Measurements from ENCODE around the gene ZNF438. TPM values are rescaled to one million over a fixed set of nuclear protein-coding genes. Genes with fewer than 3 reads are reported as not detected.

Gene ZNF438
- total and polyA plus RNA-seq, 2 of the 4 experiments (the other 2 are of a cell fraction): 1.8 to 2.9 TPM

DNA sequence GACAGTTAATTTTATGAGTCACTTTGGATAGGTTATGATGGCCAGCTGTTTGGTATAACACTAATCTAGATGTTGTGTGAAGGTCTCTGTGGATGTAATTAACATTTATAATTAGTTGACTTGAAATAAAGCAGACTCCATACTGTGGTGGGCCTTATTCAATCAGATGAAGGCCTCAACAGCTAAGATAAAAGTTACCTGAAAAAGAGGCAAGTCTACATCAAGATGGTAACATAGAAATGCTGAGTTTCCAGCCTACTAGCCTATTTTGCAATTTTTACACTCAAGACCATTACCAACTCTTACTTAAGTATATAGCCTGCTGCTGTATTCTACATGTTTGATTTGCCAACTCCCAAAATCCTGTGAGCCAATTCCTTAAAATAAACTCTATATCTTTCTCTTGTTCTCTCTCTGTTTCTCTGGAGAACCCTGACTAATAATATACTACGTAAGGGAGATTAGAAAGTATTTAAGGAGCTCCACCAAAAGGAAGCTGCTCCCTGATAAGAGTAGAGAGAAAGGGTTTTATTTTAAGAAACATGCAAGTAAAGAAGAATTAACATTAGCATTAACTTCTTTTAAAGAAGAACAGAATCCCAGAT lies 42.7 kb downstream of the ZNF438 start:
- H2BK15ac ChIP-seq (ENCODE audit: low read depth, low read length): 0 out of 3 replicates have a peak overlapping the region, but pooled peaks have one; percentile 37
- peak overlapping the region in 1 of 2 experiments; percentile 31; a peak in 1 of 4 replicates for H4K8ac ChIP-seq (ENCODE audit: low read depth in 2 of 2, low read length in 2 of 2)
- in situ Hi-C loops (cut with MboI; ENCODE audit: low sequenced_read_pairs): no loop called here
- H2BK20ac ChIP-seq (ENCODE audit: low read depth, low read length): peak overlapping the region; percentile 78
- H3K79me1 ChIP-seq (ENCODE audit: low read depth in 1 of 2, low read length in 2 of 2): peaks cover 12 to 40% of the 10 kb centered on the region in 2 experiments
- peak overlapping the region; percentile 43; the same call in 1 of the 2 replicates for H2BK120ac ChIP-seq (ENCODE audit: low read depth, low read length)
- H3K4me1 ChIP-seq (ENCODE audit: control insufficient read depth, insufficient read depth, low read length): peaks cover 3% of the 10 kb centered on the region; the same call in 1 of the 2 replicates
- dilution Hi-C loops (cut with HindIII; ENCODE audit: low sequenced_read_pairs, unreplicated experiment): no loop called here
- ChIA-PET POLR2A (ENCODE audit: unreplicated experiment) (no interaction called here), CTCF (interaction anchor here (0.6 to 1.1 kb wide), 2 partner anchors 17 to 205 kb away, joined by 3 read pairs; no protein-coding TSS in a partner anchor)
- H2BK5ac ChIP-seq (ENCODE audit: low read depth, low read length, poor library complexity, severe bottlenecking): peak overlapping the region; percentile 61
- no TSS peak for BruUV-seq (replicated peaks)
- H3K4ac ChIP-seq (ENCODE audit: low read depth, low read length): peak overlapping the region; percentile 9; the same call in 1 of the 2 replicates
- no peak overlapping the region for H3K18ac ChIP-seq (ENCODE audit: low read depth, low read length)
- no peaks in the 10 kb centered on the region for H3K36me3 ChIP-seq (ENCODE audit: control insufficient read depth, insufficient read depth, low read length)
- H2AK9ac ChIP-seq (replicated peaks; ENCODE audit: low read depth, low read length, poor library complexity): no peak overlapping the region
- TF ChIP-seq POLR2A (IDR thresholded peaks at IDR 0.05; ENCODE audit: low read depth, low read length) (no peak), NFE2L2 (IDR thresholded peaks at IDR 0.05; ENCODE audit: low read depth, low read length) (no peak), MAZ (IDR thresholded peaks at IDR 0.05; ENCODE audit: borderline replicate concordance, low read depth, low read length) (no peak), CHD1 (IDR thresholded peaks at IDR 0.05; ENCODE audit: low read depth, low read length) (no peak), SMC3 (IDR thresholded peaks at IDR 0.05; ENCODE audit: low read depth, low read length) (no peak), RFX5 (IDR thresholded peaks at IDR 0.05; ENCODE audit: low read depth, low read length) (no peak), RAD21 (IDR thresholded peaks at IDR 0.05; ENCODE audit: low read length) (no peak), MAFK (IDR thresholded peaks at IDR 0.05; ENCODE audit: low read depth, low read length) (no peak), RCOR1 (IDR thresholded peaks at IDR 0.05; ENCODE audit: insufficient replicate concordance, low read length) (no peak), CEBPB (IDR thresholded peaks at IDR 0.05; ENCODE audit: low read depth, low read length) (no peak), MXI1 (IDR thresholded peaks at IDR 0.05; ENCODE audit: borderline replicate concordance, low read depth, low read length) (no peak)
- TF ChIP-seq, protein P1, sequence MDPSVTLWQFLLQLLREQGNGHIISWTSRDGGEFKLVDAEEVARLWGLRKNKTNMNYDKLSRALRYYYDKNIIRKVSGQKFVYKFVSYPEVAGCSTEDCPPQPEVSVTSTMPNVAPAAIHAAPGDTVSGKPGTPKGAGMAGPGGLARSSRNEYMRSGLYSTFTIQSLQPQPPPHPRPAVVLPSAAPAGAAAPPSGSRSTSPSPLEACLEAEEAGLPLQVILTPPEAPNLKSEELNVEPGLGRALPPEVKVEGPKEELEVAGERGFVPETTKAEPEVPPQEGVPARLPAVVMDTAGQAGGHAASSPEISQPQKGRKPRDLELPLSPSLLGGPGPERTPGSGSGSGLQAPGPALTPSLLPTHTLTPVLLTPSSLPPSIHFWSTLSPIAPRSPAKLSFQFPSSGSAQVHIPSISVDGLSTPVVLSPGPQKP (IDR thresholded peaks at IDR 0.05; ENCODE audit: borderline replicate concordance, low read depth, low read length): no peak
- TF ChIP-seq, protein P2, sequence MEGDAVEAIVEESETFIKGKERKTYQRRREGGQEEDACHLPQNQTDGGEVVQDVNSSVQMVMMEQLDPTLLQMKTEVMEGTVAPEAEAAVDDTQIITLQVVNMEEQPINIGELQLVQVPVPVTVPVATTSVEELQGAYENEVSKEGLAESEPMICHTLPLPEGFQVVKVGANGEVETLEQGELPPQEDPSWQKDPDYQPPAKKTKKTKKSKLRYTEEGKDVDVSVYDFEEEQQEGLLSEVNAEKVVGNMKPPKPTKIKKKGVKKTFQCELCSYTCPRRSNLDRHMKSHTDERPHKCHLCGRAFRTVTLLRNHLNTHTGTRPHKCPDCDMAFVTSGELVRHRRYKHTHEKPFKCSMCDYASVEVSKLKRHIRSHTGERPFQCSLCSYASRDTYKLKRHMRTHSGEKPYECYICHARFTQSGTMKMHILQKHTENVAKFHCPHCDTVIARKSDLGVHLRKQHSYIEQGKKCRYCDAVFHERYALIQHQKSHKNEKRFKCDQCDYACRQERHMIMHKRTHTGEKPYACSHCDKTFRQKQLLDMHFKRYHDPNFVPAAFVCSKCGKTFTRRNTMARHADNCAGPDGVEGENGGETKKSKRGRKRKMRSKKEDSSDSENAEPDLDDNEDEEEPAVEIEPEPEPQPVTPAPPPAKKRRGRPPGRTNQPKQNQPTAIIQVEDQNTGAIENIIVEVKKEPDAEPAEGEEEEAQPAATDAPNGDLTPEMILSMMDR (conservative IDR thresholded peaks at IDR 0.05; ENCODE audit: low read depth, low read length): no peak
- H3K4me2 ChIP-seq (ENCODE audit: low read depth, low read length): no peak overlapping the region
- H3K14ac ChIP-seq (replicated peaks; ENCODE audit: low read depth, low read length): no peak overlapping the region; the same call in 1 of the 2 replicates
- H3K9me1 ChIP-seq (ENCODE audit: insufficient read depth, low read length): no peaks in the 10 kb centered on the region; the same call in 1 of the 2 replicates
- H3K9me3 ChIP-seq (ENCODE audit: control insufficient read depth, insufficient read depth, low read length): peaks cover 3% of the 10 kb centered on the region; the same call in 1 of the 2 replicates
- H3K27ac ChIP-seq (ENCODE audit: insufficient read depth, low read length): no peak overlapping the region
- H3K23ac ChIP-seq (ENCODE audit: low read depth, low read length): no peak overlapping the region
- peak overlapping the region; percentile 0; the same call in 1 of the 2 replicates for H4K91ac ChIP-seq (ENCODE audit: insufficient read depth, low read depth, low read length)
- no peaks in the 10 kb centered on the region for H3K27me3 ChIP-seq (ENCODE audit: control insufficient read depth, insufficient read depth, low read length)
- no peak overlapping the region for H3K4me3 ChIP-seq (ENCODE audit: insufficient read depth, low read depth, low read length)
- H4K20me1 ChIP-seq (ENCODE audit: insufficient read depth, low read length): no peaks in the 10 kb centered on the region
- no peak overlapping the region for H3K56ac ChIP-seq (ENCODE audit: extremely low read depth, insufficient read depth, low read length)
- peak; percentile 15; the same call in 1 of the 2 replicates for ATAC-seq (ENCODE audit: low read depth)
- H4K5ac ChIP-seq (ENCODE audit: low read depth, low read length): no peak overlapping the region
- H2AK5ac ChIP-seq (ENCODE audit: low read depth, low read length): no peak overlapping the region
- H2AFZ ChIP-seq (replicated peaks; ENCODE audit: low read length, poor library complexity): no peak overlapping the region
- WGBS, 2 experiments (ENCODE audit: extremely low coverage in 2 of 2, insufficient read length in 1 of 2): no CpG with 5 or more reads among the region's 1 CpG
- DNase-seq: peak; percentile 57
- intact Hi-C loops (cut with micrococcal nuclease): no loop called here
- no peak overlapping the region for H3K9ac ChIP-seq (ENCODE audit: low read depth, low read length)
